Ishikawa (cell line): Measurements from ENCODE around the gene GNA15.
A peak's percentile ranks its signal among the peaks of the same experiment; 100 is the strongest.

Experiments used
- CEBPB ChIP-seq: IDR thresholded peaks from 2 replicates; pipeline ENCODE4 v1.6.1; 2012
- CREB1 ChIP-seq: IDR thresholded peaks from 2 replicates; pipeline ENCODE4 v1.6.1; 2012; ENCODE audit warnings: low read depth
- EGR1 ChIP-seq: IDR thresholded peaks from 2 replicates; pipeline ENCODE4 v1.6.1; 2012
- EP300 ChIP-seq: IDR thresholded peaks from 2 replicates; pipeline ENCODE4 v1.6.1; 2012; ENCODE audit warnings: borderline replicate concordance
- FOXM1 ChIP-seq: IDR thresholded peaks from 2 replicates; pipeline ENCODE4 v1.6.1; 2012; ENCODE audit warnings: low read depth, borderline replicate concordance
- NFIC ChIP-seq: IDR thresholded peaks from 2 replicates; pipeline ENCODE4 v1.6.1; 2012
- RAD21 ChIP-seq: IDR thresholded peaks from 2 replicates; pipeline ENCODE4 v1.6.1; 2012; ENCODE audit warnings: low read depth
- TAF1 ChIP-seq: IDR thresholded peaks from 2 replicates; pipeline ENCODE4 v1.6.1; 2012; ENCODE audit warnings: low read depth, mild to moderate bottlenecking
- TCF12 ChIP-seq: IDR thresholded peaks from 2 replicates; pipeline ENCODE4 v1.6.1; 2012; ENCODE audit warnings: low read depth
- TEAD4 ChIP-seq: IDR thresholded peaks from 2 replicates; pipeline ENCODE4 v1.6.1; 2012
- YY1 ChIP-seq: IDR thresholded peaks from 2 replicates; pipeline ENCODE4 v1.6.1; 2012; ENCODE audit warnings: low read depth
- ZBTB7A ChIP-seq: IDR thresholded peaks from 2 replicates; pipeline ENCODE4 v1.6.1; 2012; ENCODE audit warnings: low read depth
- TF ChIP-seq, protein P1 (sequence below): IDR thresholded peaks from 2 replicates; pipeline ENCODE4 v1.6.1; 2012
- TF ChIP-seq, protein P2 (sequence below): IDR thresholded peaks from 2 replicates; pipeline ENCODE4 v1.6.1; 2012; ENCODE audit warnings: low read depth, mild to moderate bottlenecking

Gene GNA15, protein sequence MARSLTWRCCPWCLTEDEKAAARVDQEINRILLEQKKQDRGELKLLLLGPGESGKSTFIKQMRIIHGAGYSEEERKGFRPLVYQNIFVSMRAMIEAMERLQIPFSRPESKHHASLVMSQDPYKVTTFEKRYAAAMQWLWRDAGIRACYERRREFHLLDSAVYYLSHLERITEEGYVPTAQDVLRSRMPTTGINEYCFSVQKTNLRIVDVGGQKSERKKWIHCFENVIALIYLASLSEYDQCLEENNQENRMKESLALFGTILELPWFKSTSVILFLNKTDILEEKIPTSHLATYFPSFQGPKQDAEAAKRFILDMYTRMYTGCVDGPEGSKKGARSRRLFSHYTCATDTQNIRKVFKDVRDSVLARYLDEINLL

DNA sequence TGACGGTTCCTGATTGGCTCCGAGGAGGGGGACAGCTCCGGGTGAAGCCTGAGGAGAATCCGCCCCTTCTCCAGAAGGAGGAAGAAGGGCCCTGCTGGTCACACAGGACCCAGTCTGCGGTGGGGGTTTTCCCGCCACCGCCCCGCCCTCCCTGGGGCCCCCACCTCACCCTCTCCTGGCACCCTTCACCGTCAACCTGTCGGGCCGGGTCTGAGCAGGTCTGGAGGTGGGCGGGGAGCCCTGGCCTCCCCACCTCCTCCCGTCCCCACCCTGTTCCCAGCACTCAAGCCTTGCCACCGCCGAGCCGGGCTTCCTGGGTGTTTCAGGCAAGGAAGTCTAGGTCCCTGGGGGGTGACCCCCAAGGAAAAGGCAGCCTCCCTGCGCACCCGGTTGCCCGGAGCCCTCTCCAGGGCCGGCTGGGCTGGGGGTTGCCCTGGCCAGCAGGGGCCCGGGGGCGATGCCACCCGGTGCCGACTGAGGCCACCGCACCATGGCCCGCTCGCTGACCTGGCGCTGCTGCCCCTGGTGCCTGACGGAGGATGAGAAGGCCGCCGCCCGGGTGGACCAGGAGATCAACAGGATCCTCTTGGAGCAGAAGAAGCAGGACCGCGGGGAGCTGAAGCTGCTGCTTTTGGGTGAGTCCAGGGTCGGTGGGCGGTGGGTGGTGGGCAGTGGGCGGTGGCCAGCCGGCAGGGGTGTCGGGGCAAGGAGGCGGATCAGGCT lies at the start of gene GNA15:
Gene GNA15, plus strand, starts transcription at position 73 of the 723 bp plus-strand sequence. Its CDS starts 418 bp downstream, at position 491.
- TF ChIP-seq EP300 = no peak
- TF ChIP-seq CREB1 = no peak
- TF ChIP-seq CEBPB = no peak
- no peak for TF ChIP-seq RAD21
- TF ChIP-seq FOXM1 = no peak
- TF ChIP-seq TAF1 = no peak
- TF ChIP-seq EGR1 = no peak
- no peak for TF ChIP-seq YY1
- no peak for TF ChIP-seq NFIC
- TF ChIP-seq, protein P1, sequence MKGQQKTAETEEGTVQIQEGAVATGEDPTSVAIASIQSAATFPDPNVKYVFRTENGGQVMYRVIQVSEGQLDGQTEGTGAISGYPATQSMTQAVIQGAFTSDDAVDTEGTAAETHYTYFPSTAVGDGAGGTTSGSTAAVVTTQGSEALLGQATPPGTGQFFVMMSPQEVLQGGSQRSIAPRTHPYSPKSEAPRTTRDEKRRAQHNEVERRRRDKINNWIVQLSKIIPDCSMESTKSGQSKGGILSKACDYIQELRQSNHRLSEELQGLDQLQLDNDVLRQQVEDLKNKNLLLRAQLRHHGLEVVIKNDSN = no peak

DNA sequence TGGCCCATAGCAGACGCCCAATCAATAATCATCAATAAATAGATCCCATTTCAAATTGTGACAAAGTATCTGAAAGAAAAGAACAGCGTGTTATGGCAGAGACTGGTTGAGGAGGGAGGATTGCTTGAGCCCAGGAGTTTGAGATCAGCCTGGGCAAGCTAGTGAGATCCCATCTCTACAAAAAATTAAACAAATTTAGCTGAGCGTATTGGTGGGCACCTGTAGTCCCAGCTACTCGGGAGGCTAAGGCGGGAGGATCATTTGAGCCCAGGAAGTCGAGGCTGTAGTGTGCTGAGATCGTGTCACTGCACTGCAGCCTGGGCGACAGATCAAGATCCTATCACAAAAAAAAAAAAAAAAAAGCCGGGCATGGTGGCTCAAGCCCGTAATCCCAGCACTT lies 48.1 kb upstream of the GNA15 start:
- TF ChIP-seq FOXM1 (no peak), NFIC (no peak), RAD21 (no peak), TEAD4 (no peak), EGR1 (no peak), CREB1 (no peak)
- TF ChIP-seq, protein P1 = no peak
- TF ChIP-seq, protein P2, sequence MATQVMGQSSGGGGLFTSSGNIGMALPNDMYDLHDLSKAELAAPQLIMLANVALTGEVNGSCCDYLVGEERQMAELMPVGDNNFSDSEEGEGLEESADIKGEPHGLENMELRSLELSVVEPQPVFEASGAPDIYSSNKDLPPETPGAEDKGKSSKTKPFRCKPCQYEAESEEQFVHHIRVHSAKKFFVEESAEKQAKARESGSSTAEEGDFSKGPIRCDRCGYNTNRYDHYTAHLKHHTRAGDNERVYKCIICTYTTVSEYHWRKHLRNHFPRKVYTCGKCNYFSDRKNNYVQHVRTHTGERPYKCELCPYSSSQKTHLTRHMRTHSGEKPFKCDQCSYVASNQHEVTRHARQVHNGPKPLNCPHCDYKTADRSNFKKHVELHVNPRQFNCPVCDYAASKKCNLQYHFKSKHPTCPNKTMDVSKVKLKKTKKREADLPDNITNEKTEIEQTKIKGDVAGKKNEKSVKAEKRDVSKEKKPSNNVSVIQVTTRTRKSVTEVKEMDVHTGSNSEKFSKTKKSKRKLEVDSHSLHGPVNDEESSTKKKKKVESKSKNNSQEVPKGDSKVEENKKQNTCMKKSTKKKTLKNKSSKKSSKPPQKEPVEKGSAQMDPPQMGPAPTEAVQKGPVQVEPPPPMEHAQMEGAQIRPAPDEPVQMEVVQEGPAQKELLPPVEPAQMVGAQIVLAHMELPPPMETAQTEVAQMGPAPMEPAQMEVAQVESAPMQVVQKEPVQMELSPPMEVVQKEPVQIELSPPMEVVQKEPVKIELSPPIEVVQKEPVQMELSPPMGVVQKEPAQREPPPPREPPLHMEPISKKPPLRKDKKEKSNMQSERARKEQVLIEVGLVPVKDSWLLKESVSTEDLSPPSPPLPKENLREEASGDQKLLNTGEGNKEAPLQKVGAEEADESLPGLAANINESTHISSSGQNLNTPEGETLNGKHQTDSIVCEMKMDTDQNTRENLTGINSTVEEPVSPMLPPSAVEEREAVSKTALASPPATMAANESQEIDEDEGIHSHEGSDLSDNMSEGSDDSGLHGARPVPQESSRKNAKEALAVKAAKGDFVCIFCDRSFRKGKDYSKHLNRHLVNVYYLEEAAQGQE = no peak

DNA sequence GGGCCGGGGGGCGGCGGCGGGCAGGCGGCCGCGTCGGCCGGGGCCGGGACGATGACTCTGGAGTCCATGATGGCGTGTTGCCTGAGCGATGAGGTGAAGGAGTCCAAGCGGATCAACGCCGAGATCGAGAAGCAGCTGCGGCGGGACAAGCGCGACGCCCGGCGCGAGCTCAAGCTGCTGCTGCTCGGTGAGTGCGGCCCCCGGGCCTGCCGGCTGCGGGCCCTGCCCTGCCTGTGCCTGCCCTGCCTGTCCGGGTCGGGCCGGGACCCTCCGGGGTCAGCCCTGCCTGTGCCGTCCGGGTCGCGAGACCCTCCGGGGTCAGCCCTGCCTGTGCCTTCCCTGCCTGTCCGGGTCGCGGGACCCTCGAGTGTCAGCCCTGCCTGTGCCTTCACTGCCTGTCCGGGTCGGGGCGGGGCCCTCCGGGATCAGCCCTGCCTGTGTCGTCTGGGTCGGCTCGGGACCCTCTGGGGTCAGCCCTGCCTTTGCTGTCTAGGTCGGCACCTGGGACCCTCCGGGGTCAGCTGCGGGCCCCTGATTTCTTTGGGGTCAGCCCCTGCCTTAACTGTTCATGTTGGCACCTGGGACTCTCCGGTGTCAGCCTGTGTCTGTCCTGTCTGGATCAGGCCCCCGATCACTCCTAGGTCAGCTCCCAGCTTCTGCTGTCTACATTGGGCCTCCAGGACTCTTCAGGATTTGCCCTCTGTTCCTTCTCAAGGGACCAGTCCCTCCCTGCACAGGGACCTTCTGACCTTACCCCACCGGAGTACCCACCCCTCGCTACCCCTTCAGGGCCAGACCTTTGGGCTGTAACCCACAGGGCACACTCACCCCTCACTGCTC lies 41.0 kb upstream of the GNA15 start:
- TF ChIP-seq ZBTB7A = peak; percentile 52; the same call in 1 of the 2 replicates
- TF ChIP-seq CREB1 = no peak

DNA sequence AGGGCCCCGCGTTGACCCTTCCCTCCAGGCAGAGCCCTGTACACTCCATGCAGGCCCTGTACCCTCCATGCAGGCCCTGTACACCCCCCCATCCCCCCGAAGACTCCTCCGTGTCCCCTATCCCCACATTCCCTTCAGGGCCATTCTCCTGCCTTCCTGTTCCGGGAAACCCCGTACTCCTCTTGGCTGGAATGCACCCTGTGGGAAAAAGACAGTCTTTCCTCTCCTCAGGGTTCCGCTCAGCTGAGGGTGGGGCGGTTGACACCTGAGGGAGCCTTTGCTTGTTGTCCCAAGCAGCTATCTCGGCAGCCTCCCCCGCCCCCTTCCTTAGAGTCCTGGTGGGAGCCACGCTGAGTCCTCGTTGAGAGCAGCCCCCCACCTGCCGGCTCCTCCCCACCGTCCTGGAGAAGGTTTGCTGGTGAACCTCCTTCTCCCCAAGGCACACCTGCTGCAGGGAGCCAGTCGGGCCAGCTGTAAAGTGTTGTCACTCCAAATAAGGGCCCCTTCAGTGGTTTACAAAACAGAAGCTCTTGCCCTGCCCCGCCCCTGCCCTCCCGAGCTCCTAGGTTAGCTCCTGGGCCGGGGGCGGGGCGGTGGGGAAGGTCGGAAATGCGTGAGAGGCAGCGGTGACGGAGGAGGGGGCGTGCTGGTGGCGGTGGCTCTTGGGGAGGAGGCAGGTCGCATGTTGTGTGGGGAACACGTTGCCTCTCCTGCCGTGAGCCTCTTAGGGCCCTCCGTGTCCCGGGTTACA lies 40.2 kb upstream of the GNA15 start:
- TF ChIP-seq EP300 (no peak), RAD21 (no peak), TCF12 (no peak), NFIC (no peak), ZBTB7A (no peak), TAF1 (no peak), FOXM1 (no peak)
- TF ChIP-seq, protein P2 = no peak
- TF ChIP-seq, protein P1 = no peak

DNA sequence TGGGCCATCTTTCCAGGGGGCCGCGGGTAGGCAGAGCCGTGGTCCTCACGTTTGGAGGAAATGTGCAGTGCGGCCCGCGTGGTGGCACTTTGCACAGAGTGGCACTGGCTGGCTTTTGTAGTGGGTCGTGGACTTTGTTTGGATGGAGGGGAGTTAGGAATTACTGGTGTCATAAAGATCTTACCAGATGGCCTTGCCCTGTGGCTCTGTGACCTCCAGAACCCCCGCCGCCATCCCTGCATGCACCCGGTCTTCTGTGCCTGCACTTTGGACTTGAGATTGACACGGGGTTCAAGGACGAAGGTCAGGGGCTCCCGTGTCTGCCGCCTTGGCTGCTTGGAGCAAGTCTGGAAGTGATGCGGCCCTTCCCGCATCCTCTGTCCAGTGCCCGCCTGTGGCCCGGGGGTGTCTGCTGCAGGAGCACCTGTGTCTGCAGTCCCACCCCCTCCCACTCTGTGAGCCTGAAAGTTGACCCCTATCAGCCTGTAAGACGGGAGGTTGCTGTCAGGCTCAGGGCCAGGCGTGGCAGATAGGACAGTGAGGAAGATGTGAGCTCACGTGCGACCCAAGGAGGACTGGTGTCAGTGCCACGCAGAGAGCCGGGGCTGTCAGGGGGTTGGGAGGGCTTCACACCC lies 39.4 kb upstream of the GNA15 start:
- TF ChIP-seq CREB1 (no peak), YY1 (no peak)
